CD4-positive, alpha-beta T cell treated with Interleukin-1 beta for 1 hour (primary cell): Measurements from ENCODE around the gene SMC1A.
"Not testable (repeated sequence)": the region's sequence is repeated elsewhere in the genome, so short reads cannot be mapped to it uniquely, and the experiment has no call there.

Experiments used
- DNase-seq, 2 donors: peaks; one replicate each; pipeline ENCODE4 v3.0.0-alpha.2; 2020 to 2022

The SMC1A gene

GRCh38 chrX:53421772-53422085, 725 bp downstream of the SMC1A start:
- no peak for DNase-seq

GRCh38 chrX:53421125-53421524, 1.3 kb downstream of the SMC1A start:
- no peak for DNase-seq

- DNase-seq, result not testable (repeated sequence)
Observed at GRCh38 chrX:53420351-53420750, 2.1 kb downstream of the SMC1A start.

GRCh38 chrX:53412446-53412845, 10.0 kb downstream of the SMC1A start:
- no peak for DNase-seq

GRCh38 chrX:53403535-53403934, 18.9 kb downstream of the SMC1A start:
- DNase-seq, result no peak

- DNase-seq, result no peak
Observed at GRCh38 chrX:53398216-53398615, 24.2 kb downstream of the SMC1A start.

GRCh38 chrX:53395605-53396298, 26.7 kb downstream of the SMC1A start:
- no peak for DNase-seq

- no peak for DNase-seq
Observed at GRCh38 chrX:53383376-53384076, 38.9 kb downstream of the SMC1A start.

- no peak for DNase-seq
Observed at GRCh38 chrX:53379747-53380146, 42.7 kb downstream of the SMC1A start.

GRCh38 chrX:53379008-53379710, 43.3 kb downstream of the SMC1A start:
- no peak for DNase-seq

- DNase-seq, result no peak
Observed at GRCh38 chrX:53377464-53377863, 45.0 kb downstream of the SMC1A start.

GRCh38 chrX:53376888-53377287, 45.6 kb downstream of the SMC1A start:
- no peak for DNase-seq

- no peak for DNase-seq
Observed at GRCh38 chrX:53374923-53375322, 47.5 kb downstream of the SMC1A start.

- DNase-seq, result peak in 1 of 2 donors; percentile 9
Observed at GRCh38 chrX:53374222-53374820, 48.1 kb downstream of the SMC1A start.

GRCh38 chrX:53373307-53373706, 49.1 kb downstream of the SMC1A start:
- no peak for DNase-seq

GRCh38 chrX:53366454-53366853, 56.0 kb downstream of the SMC1A start:
- not testable (repeated sequence) for DNase-seq

- peak in 1 of 2 donors; percentile 4 for DNase-seq
Observed at GRCh38 chrX:53362449-53362848, 60.0 kb downstream of the SMC1A start.

- no peak for DNase-seq
Observed at GRCh38 chrX:53357799-53358530, 64.5 kb downstream of the SMC1A start.

- peak in 1 of 2 donors; percentile 45 for DNase-seq
Observed at GRCh38 chrX:53356186-53356585, 66.3 kb downstream of the SMC1A start.

- no peak for DNase-seq
Observed at GRCh38 chrX:53354669-53355068, 67.8 kb downstream of the SMC1A start.

GRCh38 chrX:53347948-53348347, 74.5 kb downstream of the SMC1A start:
- no peak for DNase-seq

GRCh38 chrX:53340852-53341645, 81.4 kb downstream of the SMC1A start:
- no peak for DNase-seq
